Measurements from ENCODE around the gene HS3ST4. TPM values are rescaled to one million over a fixed set of nuclear protein-coding genes. Genes with fewer than 3 reads are reported as not detected.

Gene HS3ST4
- polyA plus RNA-seq, 1 donor from 2014 or later = 13.0 TPM

DNA sequence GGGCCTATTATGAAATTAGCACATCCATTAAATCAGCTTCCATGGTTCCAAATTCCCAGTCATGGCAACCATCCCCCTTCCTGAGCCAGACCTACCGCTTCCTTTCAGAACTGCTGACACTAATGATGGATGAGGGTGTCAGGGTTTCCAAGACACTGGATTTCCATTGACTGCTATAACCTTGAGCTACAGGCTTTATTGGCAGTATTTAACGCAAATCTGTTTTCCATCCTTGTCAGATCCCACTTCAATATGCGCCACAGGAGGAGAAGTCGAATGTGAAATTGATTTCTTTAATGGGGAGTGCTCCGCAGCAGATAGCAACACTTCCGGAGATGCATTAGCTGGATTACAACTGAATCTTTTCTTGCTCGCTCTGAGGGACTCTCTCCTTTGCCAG, 197.1 kb downstream of the HS3ST4 start:
- no peaks in the 10 kb centered on the region for H3K79me2 ChIP-seq (replicated peaks; ENCODE audit: insufficient read depth, low read length)
- peak overlapping the region; percentile 35 for H3K4me2 ChIP-seq (ENCODE audit: low read length)
- H2AFZ ChIP-seq (ENCODE audit: low read depth, low read length) = no peak overlapping the region
- H3K27me3 ChIP-seq (ENCODE audit: insufficient read depth, low read depth, low read length) = no peaks in the 10 kb centered on the region
- peak overlapping the region; percentile 78 for H3K27ac ChIP-seq (ENCODE audit: low read length)
- no peaks in the 10 kb centered on the region for H3K36me3 ChIP-seq (ENCODE audit: insufficient read depth, low read length)
- H3K9me2 ChIP-seq (ENCODE audit: insufficient read depth, low read length) = no peaks in the 10 kb centered on the region
- H3K9ac ChIP-seq (ENCODE audit: low read length) = peak overlapping the region; percentile 41
- H3F3A ChIP-seq (ENCODE audit: insufficient read depth, low read length, poor library complexity, severe bottlenecking) = no peaks in the 10 kb centered on the region
- TF ChIP-seq EP300 (conservative IDR thresholded peaks at IDR 0.05; ENCODE audit: poor library complexity, severe bottlenecking) (peak; percentile 81), SMC3 (conservative IDR thresholded peaks at IDR 0.05; ENCODE audit: poor library complexity) (peak; percentile 25), POLR2AphosphoS5 (IDR thresholded peaks at IDR 0.05) (peak; percentile 68), RAD21 (conservative IDR thresholded peaks at IDR 0.05) (peak; percentile 32), MXI1 (conservative IDR thresholded peaks at IDR 0.05; ENCODE audit: poor library complexity, severe bottlenecking) (no peak), EZH2 (IDR thresholded peaks at IDR 0.05; ENCODE audit: borderline replicate concordance, insufficient read depth, low read length, poor library complexity, severe bottlenecking) (no peak)
- TF ChIP-seq, protein P1, sequence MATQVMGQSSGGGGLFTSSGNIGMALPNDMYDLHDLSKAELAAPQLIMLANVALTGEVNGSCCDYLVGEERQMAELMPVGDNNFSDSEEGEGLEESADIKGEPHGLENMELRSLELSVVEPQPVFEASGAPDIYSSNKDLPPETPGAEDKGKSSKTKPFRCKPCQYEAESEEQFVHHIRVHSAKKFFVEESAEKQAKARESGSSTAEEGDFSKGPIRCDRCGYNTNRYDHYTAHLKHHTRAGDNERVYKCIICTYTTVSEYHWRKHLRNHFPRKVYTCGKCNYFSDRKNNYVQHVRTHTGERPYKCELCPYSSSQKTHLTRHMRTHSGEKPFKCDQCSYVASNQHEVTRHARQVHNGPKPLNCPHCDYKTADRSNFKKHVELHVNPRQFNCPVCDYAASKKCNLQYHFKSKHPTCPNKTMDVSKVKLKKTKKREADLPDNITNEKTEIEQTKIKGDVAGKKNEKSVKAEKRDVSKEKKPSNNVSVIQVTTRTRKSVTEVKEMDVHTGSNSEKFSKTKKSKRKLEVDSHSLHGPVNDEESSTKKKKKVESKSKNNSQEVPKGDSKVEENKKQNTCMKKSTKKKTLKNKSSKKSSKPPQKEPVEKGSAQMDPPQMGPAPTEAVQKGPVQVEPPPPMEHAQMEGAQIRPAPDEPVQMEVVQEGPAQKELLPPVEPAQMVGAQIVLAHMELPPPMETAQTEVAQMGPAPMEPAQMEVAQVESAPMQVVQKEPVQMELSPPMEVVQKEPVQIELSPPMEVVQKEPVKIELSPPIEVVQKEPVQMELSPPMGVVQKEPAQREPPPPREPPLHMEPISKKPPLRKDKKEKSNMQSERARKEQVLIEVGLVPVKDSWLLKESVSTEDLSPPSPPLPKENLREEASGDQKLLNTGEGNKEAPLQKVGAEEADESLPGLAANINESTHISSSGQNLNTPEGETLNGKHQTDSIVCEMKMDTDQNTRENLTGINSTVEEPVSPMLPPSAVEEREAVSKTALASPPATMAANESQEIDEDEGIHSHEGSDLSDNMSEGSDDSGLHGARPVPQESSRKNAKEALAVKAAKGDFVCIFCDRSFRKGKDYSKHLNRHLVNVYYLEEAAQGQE (IDR thresholded peaks at IDR 0.05; ENCODE audit: borderline replicate concordance) = peak; percentile 87
- H4K20me1 ChIP-seq (ENCODE audit: insufficient read depth) = no peaks in the 10 kb centered on the region
- no peaks in the 10 kb centered on the region for H3K9me3 ChIP-seq (ENCODE audit: low read length)
- H3K4me3 ChIP-seq (ENCODE audit: low read length) = peak overlapping the region; percentile 49

- H3K27ac ChIP-seq (ENCODE audit: low read length) = no peak overlapping the region
- H3F3A ChIP-seq (ENCODE audit: insufficient read depth, low read length, poor library complexity, severe bottlenecking) = no peaks in the 10 kb centered on the region
- no peak overlapping the region for H3K4me3 ChIP-seq (ENCODE audit: low read length)
- H3K9ac ChIP-seq (ENCODE audit: low read length) = no peak overlapping the region
- H3K9me3 ChIP-seq (ENCODE audit: low read length) = no peaks in the 10 kb centered on the region
- no peak overlapping the region for H3K4me2 ChIP-seq (ENCODE audit: low read length)
- H3K9me2 ChIP-seq (ENCODE audit: insufficient read depth, low read length) = no peaks in the 10 kb centered on the region
- no peaks in the 10 kb centered on the region for H3K27me3 ChIP-seq (ENCODE audit: insufficient read depth, low read depth, low read length)
- no peaks in the 10 kb centered on the region for H4K20me1 ChIP-seq (ENCODE audit: insufficient read depth)
- TF ChIP-seq, protein P1 (IDR thresholded peaks at IDR 0.05; ENCODE audit: borderline replicate concordance) = no peak
- no peak for TF ChIP-seq EZH2 (IDR thresholded peaks at IDR 0.05; ENCODE audit: borderline replicate concordance, insufficient read depth, low read length, poor library complexity, severe bottlenecking)
- no peak for TF ChIP-seq RAD21 (conservative IDR thresholded peaks at IDR 0.05)
- TF ChIP-seq EP300 (conservative IDR thresholded peaks at IDR 0.05; ENCODE audit: poor library complexity, severe bottlenecking) = no peak
- TF ChIP-seq SMC3 (conservative IDR thresholded peaks at IDR 0.05; ENCODE audit: poor library complexity) = no peak
- TF ChIP-seq TAF1 (IDR thresholded peaks at IDR 0.05; ENCODE audit: low read depth) = no peak
- no peak for TF ChIP-seq MXI1 (conservative IDR thresholded peaks at IDR 0.05; ENCODE audit: poor library complexity, severe bottlenecking)
- TF ChIP-seq POLR2AphosphoS5 (IDR thresholded peaks at IDR 0.05) = no peak
- TF ChIP-seq, protein P2, sequence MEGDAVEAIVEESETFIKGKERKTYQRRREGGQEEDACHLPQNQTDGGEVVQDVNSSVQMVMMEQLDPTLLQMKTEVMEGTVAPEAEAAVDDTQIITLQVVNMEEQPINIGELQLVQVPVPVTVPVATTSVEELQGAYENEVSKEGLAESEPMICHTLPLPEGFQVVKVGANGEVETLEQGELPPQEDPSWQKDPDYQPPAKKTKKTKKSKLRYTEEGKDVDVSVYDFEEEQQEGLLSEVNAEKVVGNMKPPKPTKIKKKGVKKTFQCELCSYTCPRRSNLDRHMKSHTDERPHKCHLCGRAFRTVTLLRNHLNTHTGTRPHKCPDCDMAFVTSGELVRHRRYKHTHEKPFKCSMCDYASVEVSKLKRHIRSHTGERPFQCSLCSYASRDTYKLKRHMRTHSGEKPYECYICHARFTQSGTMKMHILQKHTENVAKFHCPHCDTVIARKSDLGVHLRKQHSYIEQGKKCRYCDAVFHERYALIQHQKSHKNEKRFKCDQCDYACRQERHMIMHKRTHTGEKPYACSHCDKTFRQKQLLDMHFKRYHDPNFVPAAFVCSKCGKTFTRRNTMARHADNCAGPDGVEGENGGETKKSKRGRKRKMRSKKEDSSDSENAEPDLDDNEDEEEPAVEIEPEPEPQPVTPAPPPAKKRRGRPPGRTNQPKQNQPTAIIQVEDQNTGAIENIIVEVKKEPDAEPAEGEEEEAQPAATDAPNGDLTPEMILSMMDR (IDR thresholded peaks at IDR 0.05; ENCODE audit: poor library complexity, severe bottlenecking) = no peak
- no peak overlapping the region for H2AFZ ChIP-seq (ENCODE audit: low read depth, low read length)
- no peaks in the 10 kb centered on the region for H3K36me3 ChIP-seq (ENCODE audit: insufficient read depth, low read length)
- no peaks in the 10 kb centered on the region for H3K79me2 ChIP-seq (replicated peaks; ENCODE audit: insufficient read depth, low read length)
Measured at GRCh38 chr16:25893332-25893731, 201.6 kb downstream of the HS3ST4 start.

Measured in neural cell (in vitro differentiated cells).